GM19467 (cell line): ENCODE results near the gene CDH15.
"Not testable (repeated sequence)": the region's sequence is repeated elsewhere in the genome, so short reads cannot be mapped to it uniquely, and the experiment has no call there.

Experiments used
- ATAC-seq: cut with Tn5 transposase; IDR thresholded peaks from one replicate; pipeline ENCODE4 v1.9.1; 2021; ENCODE audit warnings: mild to moderate bottlenecking, moderate library complexity; ENCODE audit not compliant: unreplicated experiment

CDH15 gene

GRCh38 chr16:89172171-89172527 lies 601 bp downstream of the CDH15 start:
- ATAC-seq, result no peak

- ATAC-seq, result no peak
Observed at GRCh38 chr16:89172528-89173173, 1.1 kb downstream of the CDH15 start.

GRCh38 chr16:89173174-89173921 lies 1.8 kb downstream of the CDH15 start:
- ATAC-seq, result no peak

GRCh38 chr16:89174055-89174827 lies 2.7 kb downstream of the CDH15 start:
- no peak for ATAC-seq

GRCh38 chr16:89174877-89175276 lies 3.3 kb downstream of the CDH15 start:
- ATAC-seq, result no peak

- ATAC-seq, result no peak
Observed at GRCh38 chr16:89175280-89176146, 4.0 kb downstream of the CDH15 start.

GRCh38 chr16:89176147-89176690 lies 4.7 kb downstream of the CDH15 start:
- no peak for ATAC-seq

- ATAC-seq, result no peak
Observed at GRCh38 chr16:89176717-89177116, 5.2 kb downstream of the CDH15 start.

- ATAC-seq, result no peak
Observed at GRCh38 chr16:89177501-89177900, 6.0 kb downstream of the CDH15 start.

- no peak for ATAC-seq
Observed at GRCh38 chr16:89178453-89179147, 7.1 kb downstream of the CDH15 start.

GRCh38 chr16:89179148-89179484 lies 7.6 kb downstream of the CDH15 start:
- no peak for ATAC-seq

- ATAC-seq, result no peak
Observed at GRCh38 chr16:89179656-89180315, 8.2 kb downstream of the CDH15 start.

- ATAC-seq, result no peak
Observed at GRCh38 chr16:89183463-89183862, 11.9 kb downstream of the CDH15 start.

GRCh38 chr16:89183975-89184676 lies 12.6 kb downstream of the CDH15 start:
- ATAC-seq, result no peak

- no peak for ATAC-seq
Observed at GRCh38 chr16:89184677-89184932, 13.1 kb downstream of the CDH15 start.

GRCh38 chr16:89184933-89185794 lies 13.6 kb downstream of the CDH15 start:
- ATAC-seq, result no peak

GRCh38 chr16:89185887-89186592 lies 14.5 kb downstream of the CDH15 start:
- ATAC-seq, result not testable (repeated sequence)

- ATAC-seq, result not testable (repeated sequence)
Observed at GRCh38 chr16:89186593-89187031, 15.1 kb downstream of the CDH15 start.
